ENCODE measurements around the gene RACK1. TPM values are rescaled to one million over a fixed set of nuclear protein-coding genes. Genes with fewer than 3 reads are reported as not detected.
"Not testable (repeated sequence)": the region's sequence is repeated elsewhere in the genome, so short reads cannot be mapped to it uniquely, and the experiment has no call there.

Gene RACK1
- total RNA-seq, 1 donor from 2014 or later = 2,172 TPM

GRCh38 chr5:181267291-181267904 is 23.7 kb upstream of the RACK1 start:
- H3K27ac Mint-ChIP-seq, H3K9me3 Mint-ChIP-seq, H3K4me1 Mint-ChIP-seq, H3K27me3 Mint-ChIP-seq, H3K4me3 Mint-ChIP-seq, DNase-seq: not testable (repeated sequence)
- intact Hi-C loops (cut with micrococcal nuclease) = loop anchor here (10.0 kb wide), 1 partner anchor 403 kb away; the partner anchor contains the start of gene ZFP62
- peaks cover 12% of the 10 kb centered on the region for H3K36me3 Mint-ChIP-seq (ENCODE audit: low read depth)

DNA sequence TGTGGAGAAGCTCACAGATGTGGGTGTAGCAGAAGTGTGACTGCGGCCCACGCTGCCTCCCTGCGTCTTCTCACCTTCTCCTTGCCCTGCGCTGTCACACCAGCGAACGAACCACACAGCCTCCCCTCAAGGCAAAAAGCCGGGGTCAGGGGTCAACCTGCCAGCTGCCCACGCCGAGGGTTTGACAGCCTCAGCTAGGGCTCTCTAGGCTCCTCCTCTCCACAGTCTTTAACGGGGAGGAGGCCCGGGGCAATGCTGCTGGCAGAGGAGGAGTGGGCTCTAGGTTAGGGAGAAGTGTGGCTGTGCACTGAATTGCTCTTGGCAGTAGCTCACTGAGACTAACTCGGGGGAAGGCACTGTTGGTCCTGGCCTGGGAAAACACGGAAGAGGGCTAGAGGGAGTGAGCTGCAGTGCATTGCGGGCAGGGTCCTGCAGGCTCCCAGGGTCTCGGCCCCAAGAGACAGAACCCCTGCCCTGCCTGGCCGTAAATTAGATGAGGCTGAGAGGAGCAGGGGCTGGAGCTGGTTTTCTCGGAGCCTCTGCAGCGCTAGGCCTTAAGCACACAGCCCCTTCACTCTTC is 21.5 kb upstream of the RACK1 start:
- no peak for DNase-seq
- H3K27ac Mint-ChIP-seq = no peak overlapping the region
- intact Hi-C loops (cut with micrococcal nuclease) = loop anchor here (10.0 kb wide), 1 partner anchor 400 kb away; the partner anchor contains the start of gene ZFP62
- H3K4me1 Mint-ChIP-seq = peaks cover 4% of the 10 kb centered on the region
- H3K27me3 Mint-ChIP-seq = no peaks in the 10 kb centered on the region
- no peak overlapping the region for H3K4me3 Mint-ChIP-seq
- no peaks in the 10 kb centered on the region for H3K9me3 Mint-ChIP-seq
- peaks cover 16% of the 10 kb centered on the region for H3K36me3 Mint-ChIP-seq (ENCODE audit: low read depth)

- Mint-ChIP-seq H3K27me3 (no peaks in the 10 kb centered on the region), H3K36me3 (ENCODE audit: low read depth) (peaks cover 23% of the 10 kb centered on the region), H3K4me1 (peaks cover 17% of the 10 kb centered on the region), H3K4me3 (no peak overlapping the region), H3K27ac (peak overlapping the region; percentile 75), H3K9me3 (no peaks in the 10 kb centered on the region)
- intact Hi-C loops (cut with micrococcal nuclease) = loop anchor here (10.0 kb wide), 1 partner anchor 399 kb away; the partner anchor contains the start of gene ZFP62
- DNase-seq = no peak
These were observed 19.9 kb upstream of the RACK1 start for GRCh38 chr5:181263633-181264032.

GRCh38 chr5:181261320-181262049 is 17.8 kb upstream of the RACK1 start:
- peaks cover 36% of the 10 kb centered on the region for H3K36me3 Mint-ChIP-seq (ENCODE audit: low read depth)
- intact Hi-C loops (cut with micrococcal nuclease) = loop anchor here (1.0 to 10.0 kb wide), 6 partner anchors 15 to 397 kb away; partner anchors contain the start of genes TRIM41 and ZFP62
- no peaks in the 10 kb centered on the region for H3K27me3 Mint-ChIP-seq
- peak overlapping the region; percentile 97 for H3K4me3 Mint-ChIP-seq
- no peaks in the 10 kb centered on the region for H3K9me3 Mint-ChIP-seq
- peaks cover 30% of the 10 kb centered on the region for H3K4me1 Mint-ChIP-seq
- DNase-seq = peak; percentile 93
- H3K27ac Mint-ChIP-seq = peak overlapping the region; percentile 97

DNA sequence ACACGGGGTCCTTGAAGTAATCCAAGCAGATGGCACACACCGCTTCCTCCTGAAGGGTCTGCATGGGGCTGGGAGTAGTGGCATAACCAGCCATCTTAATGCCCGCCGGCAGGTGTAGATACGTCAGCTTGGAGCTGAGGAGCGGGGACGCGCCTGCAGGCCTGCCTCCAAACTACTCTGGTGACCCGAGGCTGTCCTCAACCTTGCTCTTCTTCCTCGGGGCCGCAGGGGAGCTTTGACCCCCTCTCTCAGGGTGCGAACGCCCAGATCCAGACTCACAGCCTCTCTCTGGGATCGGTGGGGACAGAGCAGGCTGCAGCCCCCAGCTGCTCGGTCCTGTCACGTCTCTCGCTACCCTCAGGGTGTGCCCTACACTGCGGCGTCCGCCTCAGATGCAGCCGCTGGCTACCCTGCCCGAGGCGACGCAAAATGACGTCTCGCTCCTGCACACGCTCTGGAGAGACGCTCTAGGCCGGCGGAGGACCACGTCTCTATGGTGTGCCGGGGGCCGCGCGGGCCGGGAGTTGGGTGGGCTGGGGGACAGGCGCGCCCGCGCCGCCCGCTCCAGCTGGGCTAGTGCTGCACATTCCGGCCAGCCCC is 17.1 kb upstream of the RACK1 start, which contains the start of gene TRIM52:
TSS of gene TRIM52 (minus strand) at position 424 of the 600 bp plus-strand sequence. CDS start at position 94, 330 bp downstream.
- Mint-ChIP-seq H3K36me3 (ENCODE audit: low read depth) (peaks cover 41% of the 10 kb centered on the region), H3K4me1 (peaks cover 36% of the 10 kb centered on the region), H3K27me3 (no peaks in the 10 kb centered on the region), H3K9me3 (no peaks in the 10 kb centered on the region), H3K4me3 (peak within 1 kb of the TSS; percentile 97), H3K27ac (peak within 1 kb of the TSS; percentile 97)
- DNase-seq = peak; percentile 97
- intact Hi-C loops (cut with micrococcal nuclease) = loop anchor here (1.0 to 10.0 kb wide), 6 partner anchors 15 to 396 kb away; partner anchors contain the start of genes TRIM41 and ZFP62

GRCh38 chr5:181259974-181260719 is 16.4 kb upstream of the RACK1 start:
- H3K36me3 Mint-ChIP-seq (ENCODE audit: low read depth) = peaks cover 47% of the 10 kb centered on the region
- peaks cover 41% of the 10 kb centered on the region for H3K4me1 Mint-ChIP-seq
- peak overlapping the region; percentile 97 for H3K4me3 Mint-ChIP-seq

DNA sequence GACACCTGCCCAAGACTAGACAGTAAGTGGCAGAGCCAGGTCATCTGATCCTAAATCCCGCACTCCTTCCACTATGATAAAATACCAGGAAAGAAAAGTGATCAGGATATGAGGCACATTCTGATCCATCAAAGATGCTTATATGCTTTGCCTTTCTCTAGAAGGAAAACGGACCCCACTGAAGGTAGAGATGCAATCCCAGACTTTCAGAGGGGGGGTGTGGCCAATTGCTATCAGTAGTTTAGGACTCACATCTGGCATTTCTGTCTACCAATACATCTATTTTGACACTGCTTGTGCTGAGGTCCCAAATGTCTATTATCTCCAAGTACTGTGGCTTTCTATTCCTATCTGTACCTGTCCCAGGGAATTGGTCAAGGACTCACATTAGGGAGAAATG is 15.6 kb upstream of the RACK1 start:
- Mint-ChIP-seq H3K27me3 (no peaks in the 10 kb centered on the region), H3K9me3 (no peaks in the 10 kb centered on the region), H3K4me1 (peaks cover 47% of the 10 kb centered on the region), H3K4me3 (peak overlapping the region; percentile 97), H3K36me3 (ENCODE audit: low read depth) (peaks cover 50% of the 10 kb centered on the region), H3K27ac (no peak overlapping the region)
- intact Hi-C loops (cut with micrococcal nuclease) = no loop called here
- no peak for DNase-seq

More at GRCh38 chr5:181259974-181260719, 16.4 kb upstream of the RACK1 start:
- no peaks in the 10 kb centered on the region for H3K27me3 Mint-ChIP-seq
- no peaks in the 10 kb centered on the region for H3K9me3 Mint-ChIP-seq
- intact Hi-C loops (cut with micrococcal nuclease) = loop anchor here (2.0 to 10.0 kb wide), 2 partner anchors 99 to 395 kb away; partner anchors contain the start of gene ZFP62
- peak overlapping the region; percentile 88 for H3K27ac Mint-ChIP-seq
- DNase-seq = no peak

GRCh38 chr5:181258576-181258975 is 14.9 kb upstream of the RACK1 start:
- H3K4me1 Mint-ChIP-seq = peaks cover 50% of the 10 kb centered on the region
- no peak for DNase-seq
- H3K36me3 Mint-ChIP-seq (ENCODE audit: low read depth) = peaks cover 47% of the 10 kb centered on the region
- intact Hi-C loops (cut with micrococcal nuclease) = no loop called here
- no peaks in the 10 kb centered on the region for H3K9me3 Mint-ChIP-seq
- H3K27me3 Mint-ChIP-seq = no peaks in the 10 kb centered on the region
- no peak overlapping the region for H3K27ac Mint-ChIP-seq
- H3K4me3 Mint-ChIP-seq = peak overlapping the region; percentile 97

DNA sequence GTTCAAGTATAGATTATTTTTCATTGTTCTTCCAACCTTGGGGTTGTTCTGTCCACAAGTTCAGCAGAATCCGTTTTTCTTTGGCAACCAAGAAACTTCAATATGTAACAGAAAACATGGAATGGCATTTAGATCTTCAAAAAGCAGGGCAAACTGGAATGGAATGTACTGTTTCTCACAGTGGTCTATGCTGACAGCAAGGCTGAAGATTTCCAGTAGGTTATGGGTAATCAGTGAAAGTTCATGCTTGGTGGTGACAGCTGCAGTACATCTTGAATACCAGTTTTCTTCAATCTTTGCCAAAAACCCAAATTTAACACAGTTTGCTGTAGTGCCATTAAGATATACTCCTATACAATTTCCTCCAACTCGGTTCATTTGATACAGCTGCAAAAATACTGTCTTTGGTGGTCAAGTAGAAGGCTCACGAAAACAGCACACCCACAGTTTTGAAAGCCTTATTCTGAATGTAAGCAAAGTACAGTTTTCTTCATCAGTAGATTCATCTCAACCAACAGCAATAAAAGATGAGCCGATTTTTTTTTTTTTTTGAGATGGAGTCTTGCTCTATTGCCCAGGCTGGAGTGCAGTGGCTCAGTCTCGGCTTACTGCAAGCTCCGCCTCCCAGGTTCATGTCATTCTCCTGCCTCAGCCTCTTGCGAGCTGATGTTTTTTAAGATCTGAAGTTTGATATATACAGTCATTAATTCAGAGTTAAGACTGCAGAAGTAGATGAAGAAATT is 12.3 kb upstream of the RACK1 start:
- intact Hi-C loops (cut with micrococcal nuclease) = no loop called here
- Mint-ChIP-seq H3K36me3 (ENCODE audit: low read depth) (peaks cover 53% of the 10 kb centered on the region), H3K4me1 (peaks cover 61% of the 10 kb centered on the region), H3K27me3 (no peaks in the 10 kb centered on the region), H3K27ac (no peak overlapping the region), H3K9me3 (no peaks in the 10 kb centered on the region), H3K4me3 (peak overlapping the region; percentile 21)
- no peak for DNase-seq

GRCh38 chr5:181255276-181255675 is 11.6 kb upstream of the RACK1 start:
- Mint-ChIP-seq H3K27me3 (no peaks in the 10 kb centered on the region), H3K4me1 (peaks cover 62% of the 10 kb centered on the region), H3K36me3 (ENCODE audit: low read depth) (peaks cover 55% of the 10 kb centered on the region), H3K9me3 (no peaks in the 10 kb centered on the region), H3K4me3 (no peak overlapping the region), H3K27ac (no peak overlapping the region)
- no peak for DNase-seq
- intact Hi-C loops (cut with micrococcal nuclease) = no loop called here

GRCh38 chr5:181248277-181248676 is 4.6 kb upstream of the RACK1 start:
- Mint-ChIP-seq H3K36me3 (ENCODE audit: low read depth) (peaks cover 35% of the 10 kb centered on the region), H3K4me3 (peak overlapping the region; percentile 98), H3K27me3 (no peaks in the 10 kb centered on the region), H3K27ac (peak overlapping the region; percentile 89), H3K9me3 (no peaks in the 10 kb centered on the region), H3K4me1 (peaks cover 55% of the 10 kb centered on the region)
- DNase-seq = no peak
- intact Hi-C loops (cut with micrococcal nuclease) = no loop called here

- no peaks in the 10 kb centered on the region for H3K27me3 Mint-ChIP-seq
- peak overlapping the region; percentile 99 for H3K27ac Mint-ChIP-seq
- DNase-seq = peak; percentile 94
- peak overlapping the region; percentile 98 for H3K4me3 Mint-ChIP-seq
- H3K4me1 Mint-ChIP-seq = peaks cover 56% of the 10 kb centered on the region
- H3K36me3 Mint-ChIP-seq (ENCODE audit: low read depth) = peaks cover 49% of the 10 kb centered on the region
- intact Hi-C loops (cut with micrococcal nuclease) = loop anchor here (1.0 to 2.0 kb wide), 3 partner anchors 15 to 436 kb away; partner anchors contain the start of gene TRIM52
- H3K9me3 Mint-ChIP-seq = no peaks in the 10 kb centered on the region
These were observed 2.8 kb upstream of the RACK1 start for GRCh38 chr5:181246276-181247049.
